ENCODE results near the gene BST2. TPM values are rescaled to one million over a fixed set of nuclear protein-coding genes. Genes with fewer than 3 reads are reported as not detected.

The BST2 gene
- total RNA-seq, 1 experiment from 2014 or later: 0.84 TPM

- POLR2A ChIA-PET (ENCODE audit: unreplicated experiment): no interaction called here
- peaks cover 16% of the 10 kb centered on the region; the same call in 1 of the 2 replicates for H3K4me1 ChIP-seq (ENCODE audit: insufficient read depth, low read length)
- peak overlapping the region; percentile 92 for H2AFZ ChIP-seq (ENCODE audit: low read length)
- peak overlapping the region; percentile 88 for H3K4me3 ChIP-seq (ENCODE audit: low read length)
- ATAC-seq (no peak), DNase-seq (no peak)
- peak overlapping the region; percentile 69; the same call in 1 of the 2 replicates for H3K9ac ChIP-seq (ENCODE audit: low read length)
- CTCF ChIA-PET: no interaction called here
- no peaks in the 10 kb centered on the region for H3F3A ChIP-seq (ENCODE audit: low read length, unreplicated experiment)
- peak overlapping the region; percentile 87 for H3K4me2 ChIP-seq (ENCODE audit: low read length)
- no peaks in the 10 kb centered on the region for H3K36me3 ChIP-seq (ENCODE audit: low read depth, low read length)
- H3K27ac ChIP-seq (ENCODE audit: low read length): no peak overlapping the region
- TF ChIP-seq EZH2phosphoT487 (IDR thresholded peaks at IDR 0.05; ENCODE audit: borderline replicate concordance, low read length) (no peak), EZH2 (IDR thresholded peaks at IDR 0.05; ENCODE audit: low read length, unreplicated experiment) (no peak), CTCF (conservative IDR thresholded peaks at IDR 0.05; ENCODE audit: low read depth, low read length) (no peak)
- no peaks in the 10 kb centered on the region for H4K20me1 ChIP-seq (ENCODE audit: low read length)
- BruUV-seq (replicated peaks): no TSS peak
- H3K9me2 ChIP-seq (replicated peaks; ENCODE audit: low read length): no peaks in the 10 kb centered on the region
- no peaks in the 10 kb centered on the region for H3K27me3 ChIP-seq (ENCODE audit: low read length)
- H3K9me3 ChIP-seq (ENCODE audit: low read length): no peaks in the 10 kb centered on the region
- H3K79me2 ChIP-seq (ENCODE audit: low read length): peaks cover 7% of the 10 kb centered on the region; the same call in 1 of the 2 replicates
- intact Hi-C loops (cut with micrococcal nuclease): loop anchor here (1.0 kb wide), 1 partner anchor 27 kb away; no protein-coding TSS in a partner anchor
Observed at GRCh38 chr19:17418710-17419109, 13.3 kb upstream of the BST2 start.

GRCh38 chr19:17415121-17415520 is 9.7 kb upstream of the BST2 start:
- Histone ChIP-seq H3K4me2 (ENCODE audit: low read length) (no peak overlapping the region), H3F3A (ENCODE audit: low read length, unreplicated experiment) (no peaks in the 10 kb centered on the region), H3K27ac (ENCODE audit: low read length) (no peak overlapping the region), H3K9me2 (replicated peaks; ENCODE audit: low read length) (no peaks in the 10 kb centered on the region), H3K27me3 (ENCODE audit: low read length) (no peaks in the 10 kb centered on the region), H3K79me2 (ENCODE audit: low read length) (no peaks in the 10 kb centered on the region), H3K9ac (ENCODE audit: low read length) (no peak overlapping the region), H3K36me3 (ENCODE audit: low read depth, low read length) (no peaks in the 10 kb centered on the region), H3K9me3 (ENCODE audit: low read length) (no peaks in the 10 kb centered on the region), H2AFZ (ENCODE audit: low read length) (no peak overlapping the region), H3K4me1 (ENCODE audit: insufficient read depth, low read length) (peaks cover 8% of the 10 kb centered on the region; the same call in 1 of the 2 replicates), H3K4me3 (ENCODE audit: low read length) (no peak overlapping the region), H4K20me1 (ENCODE audit: low read length) (no peaks in the 10 kb centered on the region)
- ChIA-PET CTCF (no interaction called here), POLR2A (ENCODE audit: unreplicated experiment) (no interaction called here)
- intact Hi-C loops (cut with micrococcal nuclease): no loop called here
- ATAC-seq: no peak
- BruUV-seq (replicated peaks): no TSS peak
- DNase-seq: no peak
- no peak for TF ChIP-seq EZH2phosphoT487 (IDR thresholded peaks at IDR 0.05; ENCODE audit: borderline replicate concordance, low read length)
- no peak for TF ChIP-seq EZH2 (IDR thresholded peaks at IDR 0.05; ENCODE audit: low read length, unreplicated experiment)
- no peak for TF ChIP-seq CTCF (conservative IDR thresholded peaks at IDR 0.05; ENCODE audit: low read depth, low read length)

- H3K27me3 ChIP-seq (ENCODE audit: low read length): no peaks in the 10 kb centered on the region
- no peaks in the 10 kb centered on the region for H3F3A ChIP-seq (ENCODE audit: low read length, unreplicated experiment)
- no peak overlapping the region for H3K9ac ChIP-seq (ENCODE audit: low read length)
- no peaks in the 10 kb centered on the region for H3K36me3 ChIP-seq (ENCODE audit: low read depth, low read length)
- no peaks in the 10 kb centered on the region for H3K9me2 ChIP-seq (replicated peaks; ENCODE audit: low read length)
- no peaks in the 10 kb centered on the region for H4K20me1 ChIP-seq (ENCODE audit: low read length)
- ChIA-PET CTCF (no interaction called here), POLR2A (ENCODE audit: unreplicated experiment) (no interaction called here)
- no peaks in the 10 kb centered on the region for H3K9me3 ChIP-seq (ENCODE audit: low read length)
- H3K4me1 ChIP-seq (ENCODE audit: insufficient read depth, low read length): peaks cover 6% of the 10 kb centered on the region; the same call in 1 of the 2 replicates
- intact Hi-C loops (cut with micrococcal nuclease): no loop called here
- no peak overlapping the region for H3K4me3 ChIP-seq (ENCODE audit: low read length)
- H3K4me2 ChIP-seq (ENCODE audit: low read length): no peak overlapping the region
- no peak overlapping the region for H2AFZ ChIP-seq (ENCODE audit: low read length)
- BruUV-seq (replicated peaks): no TSS peak
- ATAC-seq: no peak
- TF ChIP-seq CTCF (conservative IDR thresholded peaks at IDR 0.05; ENCODE audit: low read depth, low read length): no peak
- no peak for TF ChIP-seq EZH2phosphoT487 (IDR thresholded peaks at IDR 0.05; ENCODE audit: borderline replicate concordance, low read length)
- no peak for TF ChIP-seq EZH2 (IDR thresholded peaks at IDR 0.05; ENCODE audit: low read length, unreplicated experiment)
- no peaks in the 10 kb centered on the region for H3K79me2 ChIP-seq (ENCODE audit: low read length)
- DNase-seq: no peak
- H3K27ac ChIP-seq (ENCODE audit: low read length): no peak overlapping the region
Observed at GRCh38 chr19:17414097-17414496, 8.7 kb upstream of the BST2 start.
